Measurements from ENCODE around the gene RHOD. TPM values are rescaled to one million over a fixed set of nuclear protein-coding genes. Genes with fewer than 3 reads are reported as not detected.

Gene RHOD
- total RNA-seq, 2 donors from 2014 or later: 0.68 to 0.89 TPM

GRCh38 chr11:67027483-67027930, 29.1 kb upstream of the RHOD start:
- H3K27ac Mint-ChIP-seq: no peak overlapping the region

GRCh38 chr11:67027943-67028542, 28.6 kb upstream of the RHOD start:
- no peak for ATAC-seq
- H3K9me3 Mint-ChIP-seq: no peaks in the 10 kb centered on the region
- H3K36me3 Mint-ChIP-seq: no peaks in the 10 kb centered on the region
- no peak overlapping the region for H3K27ac Mint-ChIP-seq
- DNase-seq (ENCODE audit: low spot score in 2 of 2): no peak

More at GRCh38 chr11:67027483-67027930, 29.1 kb upstream of the RHOD start:
- Mint-ChIP-seq H3K36me3 (no peaks in the 10 kb centered on the region), H3K9me3 (no peaks in the 10 kb centered on the region)
- ATAC-seq (no peak), DNase-seq (ENCODE audit: low spot score in 2 of 2) (no peak)

- Mint-ChIP-seq H3K9me3 (no peaks in the 10 kb centered on the region), H3K27ac (no peak overlapping the region), H3K36me3 (no peaks in the 10 kb centered on the region)
- ATAC-seq (no peak), DNase-seq (ENCODE audit: low spot score in 2 of 2) (no peak)
Measured at GRCh38 chr11:67029146-67029545, 27.5 kb upstream of the RHOD start.

GRCh38 chr11:67030976-67031375, 25.7 kb upstream of the RHOD start:
- Mint-ChIP-seq H3K9me3 (no peaks in the 10 kb centered on the region), H3K36me3 (no peaks in the 10 kb centered on the region), H3K27ac (no peak overlapping the region)
- no peak for DNase-seq (ENCODE audit: low spot score in 2 of 2)
- ATAC-seq: no peak

GRCh38 chr11:67031791-67032561, 24.7 kb upstream of the RHOD start:
- H3K36me3 Mint-ChIP-seq: no peaks in the 10 kb centered on the region
- ATAC-seq: no peak

GRCh38 chr11:67032830-67033551, 23.7 kb upstream of the RHOD start:
- Mint-ChIP-seq H3K36me3 (no peaks in the 10 kb centered on the region), H3K27ac (no peak overlapping the region), H3K9me3 (no peaks in the 10 kb centered on the region)
- peak in 1 of 2 donors; percentile 59 for ATAC-seq
- no peak for DNase-seq (ENCODE audit: low spot score in 2 of 2)

More at GRCh38 chr11:67031791-67032561, 24.7 kb upstream of the RHOD start:
- DNase-seq (ENCODE audit: low spot score in 2 of 2): no peak
- no peaks in the 10 kb centered on the region for H3K9me3 Mint-ChIP-seq
- H3K27ac Mint-ChIP-seq: no peak overlapping the region

GRCh38 chr11:67033661-67034166, 22.9 kb upstream of the RHOD start:
- ATAC-seq (peak in 1 of 2 donors; percentile 35), DNase-seq (ENCODE audit: low spot score in 2 of 2) (no peak)
- no peak overlapping the region for H3K27ac Mint-ChIP-seq
- no peaks in the 10 kb centered on the region for H3K9me3 Mint-ChIP-seq
- H3K36me3 Mint-ChIP-seq: no peaks in the 10 kb centered on the region

GRCh38 chr11:67034350-67034749, 22.3 kb upstream of the RHOD start:
- no peak overlapping the region for H3K27ac Mint-ChIP-seq
- no peak for DNase-seq (ENCODE audit: low spot score in 2 of 2)
- H3K9me3 Mint-ChIP-seq: no peaks in the 10 kb centered on the region
- no peak for ATAC-seq
- no peaks in the 10 kb centered on the region for H3K36me3 Mint-ChIP-seq

GRCh38 chr11:67040147-67040546, 16.5 kb upstream of the RHOD start:
- ATAC-seq (no peak), DNase-seq (ENCODE audit: low spot score in 2 of 2) (no peak)
- Mint-ChIP-seq H3K27ac (no peak overlapping the region), H3K9me3 (no peaks in the 10 kb centered on the region), H3K36me3 (no peaks in the 10 kb centered on the region)

GRCh38 chr11:67041602-67042001, 15.0 kb upstream of the RHOD start:
- DNase-seq (ENCODE audit: low spot score in 2 of 2) (no peak), ATAC-seq (no peak)
- no peaks in the 10 kb centered on the region for H3K36me3 Mint-ChIP-seq
- no peaks in the 10 kb centered on the region for H3K9me3 Mint-ChIP-seq
- no peak overlapping the region for H3K27ac Mint-ChIP-seq

- ATAC-seq: no peak
- H3K36me3 Mint-ChIP-seq: no peaks in the 10 kb centered on the region
- H3K9me3 Mint-ChIP-seq: no peaks in the 10 kb centered on the region
- no peak for DNase-seq (ENCODE audit: low spot score in 2 of 2)
- no peak overlapping the region for H3K27ac Mint-ChIP-seq
Measured at GRCh38 chr11:67043572-67044349, 12.9 kb upstream of the RHOD start.

- DNase-seq (ENCODE audit: low spot score in 2 of 2) (no peak), ATAC-seq (no peak)
- no peak overlapping the region for H3K27ac Mint-ChIP-seq
- H3K9me3 Mint-ChIP-seq: no peaks in the 10 kb centered on the region
- no peaks in the 10 kb centered on the region for H3K36me3 Mint-ChIP-seq
Measured at GRCh38 chr11:67044496-67044895, 12.2 kb upstream of the RHOD start.

- no peak for ATAC-seq
- Mint-ChIP-seq H3K27ac (no peak overlapping the region), H3K9me3 (no peaks in the 10 kb centered on the region), H3K36me3 (no peaks in the 10 kb centered on the region)
- no peak for DNase-seq (ENCODE audit: low spot score in 2 of 2)
Measured at GRCh38 chr11:67045314-67045713, 11.3 kb upstream of the RHOD start.

GRCh38 chr11:67048515-67049130, 8.0 kb upstream of the RHOD start:
- no peak for DNase-seq (ENCODE audit: low spot score in 2 of 2)
- no peaks in the 10 kb centered on the region for H3K36me3 Mint-ChIP-seq
- no peak for ATAC-seq
- H3K9me3 Mint-ChIP-seq: no peaks in the 10 kb centered on the region
- no peak overlapping the region for H3K27ac Mint-ChIP-seq

- Mint-ChIP-seq H3K36me3 (no peaks in the 10 kb centered on the region), H3K27ac (no peak overlapping the region), H3K9me3 (no peaks in the 10 kb centered on the region)
- DNase-seq (ENCODE audit: low spot score in 2 of 2): no peak
- no peak for ATAC-seq
Measured at GRCh38 chr11:67050139-67050538, 6.5 kb upstream of the RHOD start.

GRCh38 chr11:67051180-67051893, 5.3 kb upstream of the RHOD start:
- no peak for ATAC-seq
- H3K9me3 Mint-ChIP-seq: no peaks in the 10 kb centered on the region
- H3K36me3 Mint-ChIP-seq: no peaks in the 10 kb centered on the region
- DNase-seq (ENCODE audit: low spot score in 2 of 2): no peak
- H3K27ac Mint-ChIP-seq: peak overlapping the region in 1 of 2 donors; percentile 2
